DOHH2 (cell line): ENCODE results near the gene ATG4B.

Experiments
- H3F3A ChIP-seq: fragments of 200-600 bp; sonication (generic), shearing (Covaris generic); 2 replicates; pipeline ENCODE4 v1.6.0; 2016; ENCODE audit warnings: antibody characterized with exemption, mild to moderate bottlenecking; ENCODE audit not compliant: control insufficient read depth, insufficient read depth
- H3K27ac ChIP-seq: fragments of 200-600 bp; sonication (generic); 2 replicates; pipeline ENCODE4 v1.5.1; 2014; ENCODE audit warnings: low read depth, mild to moderate bottlenecking, low read length, moderate library complexity
- H3K27me3 ChIP-seq: fragments of 200-600 bp; sonication (generic); 2 replicates; pipeline ENCODE4 v1.6.1; 2014; ENCODE audit warnings: mild to moderate bottlenecking, low read length, mixed read lengths; ENCODE audit not compliant: control insufficient read depth
- H3K36me3 ChIP-seq: fragments of 200-600 bp; sonication (generic); 2 replicates; pipeline ENCODE4 v1.6.1; 2014; ENCODE audit warnings: mild to moderate bottlenecking, low read length, moderate library complexity, mixed read lengths; ENCODE audit not compliant: control insufficient read depth
- H3K4me1 ChIP-seq: fragments of 200-600 bp; sonication (generic); 2 replicates; pipeline ENCODE4 v1.6.1; 2014; ENCODE audit warnings: mild to moderate bottlenecking, low read length, mixed read lengths; ENCODE audit not compliant: control insufficient read depth
- H3K4me2 ChIP-seq: fragments of 200-600 bp; sonication (generic); 2 replicates; pipeline ENCODE4 v1.6.0; 2014; ENCODE audit warnings: mild to moderate bottlenecking, low read length, moderate library complexity
- H3K4me3 ChIP-seq: fragments of 200-600 bp; sonication (generic); 2 replicates; pipeline ENCODE4 v1.5.1; 2014; ENCODE audit warnings: mild to moderate bottlenecking, low read length, mixed read lengths
- H3K79me2 ChIP-seq: fragments of 200-600 bp; sonication (generic); 2 replicates; pipeline ENCODE4 v1.6.1; 2014; ENCODE audit warnings: mild to moderate bottlenecking, low read length, mixed read lengths; ENCODE audit not compliant: control insufficient read depth
- H3K9me2 ChIP-seq: fragments of 200-600 bp; sonication (generic); replicated peaks from 2 replicates; pipeline ENCODE4 v1.6.1; 2014; ENCODE audit warnings: mild to moderate bottlenecking, low read length, mixed read lengths; ENCODE audit not compliant: control insufficient read depth
- H3K9me3 ChIP-seq: fragments of 200-600 bp; sonication (generic); 2 replicates; pipeline ENCODE4 v1.6.1; 2014; ENCODE audit warnings: antibody characterized with exemption, low read length, mixed read lengths; ENCODE audit not compliant: control insufficient read depth, insufficient read depth
- H4K20me1 ChIP-seq: fragments of 200-600 bp; sonication (generic); 2 replicates; pipeline ENCODE4 v1.6.0; 2014; ENCODE audit warnings: low read depth, mild to moderate bottlenecking, antibody characterized with exemption, low read length, moderate library complexity; ENCODE audit not compliant: control insufficient read depth, insufficient read depth
- CTCF ChIP-seq: fragments of 200-600 bp; sonication (generic); IDR thresholded peaks from one replicate; pipeline ENCODE4 v1.5.1; 2014; ENCODE audit warnings: antibody characterized with exemption, mild to moderate bottlenecking, low read depth, low read length; ENCODE audit not compliant: poor library complexity, severe bottlenecking
- EZH2phosphoT487 ChIP-seq: fragments of 200-600 bp; sonication (generic); IDR thresholded peaks from 2 replicates; pipeline ENCODE4 v1.6.1; 2017; ENCODE audit warnings: borderline replicate concordance, mild to moderate bottlenecking, antibody characterized with exemption, low read length, moderate library complexity, mixed read lengths

Gene ATG4B

GRCh38 chr2:241601841-241602240 is 35.7 kb upstream of the ATG4B start:
- Histone ChIP-seq H3K27me3 (no peaks in the 10 kb centered on the region), H4K20me1 (no peaks in the 10 kb centered on the region), H3K9me3 (no peaks in the 10 kb centered on the region), H3F3A (peaks cover 4% of the 10 kb centered on the region; the same call in 1 of the 2 replicates), H3K4me3 (no peak overlapping the region), H3K36me3 (peaks cover 45% of the 10 kb centered on the region), H3K79me2 (no peaks in the 10 kb centered on the region), H3K9me2 (no peaks in the 10 kb centered on the region), H3K4me1 (no peaks in the 10 kb centered on the region), H3K4me2 (no peak overlapping the region), H3K27ac (no peak overlapping the region)
- TF ChIP-seq CTCF = no peak
- TF ChIP-seq EZH2phosphoT487 = no peak

- H3K9me3 ChIP-seq = no peaks in the 10 kb centered on the region
- TF ChIP-seq EZH2phosphoT487 (no peak), CTCF (no peak)
- H3K27ac ChIP-seq = no peak overlapping the region
- H3K36me3 ChIP-seq = peaks cover 42% of the 10 kb centered on the region
- no peaks in the 10 kb centered on the region for H3K4me1 ChIP-seq
- H4K20me1 ChIP-seq = no peaks in the 10 kb centered on the region
- H3K4me3 ChIP-seq = no peak overlapping the region
- no peak overlapping the region for H3K4me2 ChIP-seq
- no peaks in the 10 kb centered on the region for H3K9me2 ChIP-seq
- no peaks in the 10 kb centered on the region for H3K79me2 ChIP-seq
- H3F3A ChIP-seq = peaks cover 4% of the 10 kb centered on the region; the same call in 1 of the 2 replicates
- no peaks in the 10 kb centered on the region for H3K27me3 ChIP-seq
Measured at GRCh38 chr2:241602720-241603119, 34.8 kb upstream of the ATG4B start.

GRCh38 chr2:241603686-241604085 is 33.8 kb upstream of the ATG4B start:
- no peak overlapping the region for H3K4me2 ChIP-seq
- H3K79me2 ChIP-seq = peaks cover 7% of the 10 kb centered on the region
- no peaks in the 10 kb centered on the region for H3K4me1 ChIP-seq
- no peak overlapping the region for H3K27ac ChIP-seq
- TF ChIP-seq EZH2phosphoT487 (no peak), CTCF (no peak)
- peaks cover 40% of the 10 kb centered on the region for H3K36me3 ChIP-seq
- H4K20me1 ChIP-seq = no peaks in the 10 kb centered on the region
- H3K4me3 ChIP-seq = no peak overlapping the region
- no peaks in the 10 kb centered on the region for H3K9me3 ChIP-seq
- no peaks in the 10 kb centered on the region for H3K9me2 ChIP-seq
- no peaks in the 10 kb centered on the region for H3K27me3 ChIP-seq
- no peaks in the 10 kb centered on the region for H3F3A ChIP-seq
